GM20000 (cell line): ENCODE results near the gene ARL6IP6.
"Not testable (repeated sequence)": the region's sequence is repeated elsewhere in the genome, so short reads cannot be mapped to it uniquely, and the experiment has no call there.

Experiments used
- DNase-seq: peaks from one replicate; pipeline ENCODE4 v3.0.0; 2012; ENCODE audit warnings: low spot score
- CTCF ChIP-seq: IDR thresholded peaks from 2 replicates; pipeline ENCODE4 v1.5.1; 2012; ENCODE audit warnings: mild to moderate bottlenecking, control low read depth; ENCODE audit errors: extremely low read depth, missing control alignments

ARL6IP6 gene

GRCh38 chr2:152710713-152711112 is 7.7 kb upstream of the ARL6IP6 start:
- no peak for TF ChIP-seq CTCF
- no peak for DNase-seq

GRCh38 chr2:152715112-152715511 is 3.3 kb upstream of the ARL6IP6 start:
- no peak for DNase-seq
- TF ChIP-seq CTCF, result no peak

- no peak for DNase-seq
- TF ChIP-seq CTCF, result peak; percentile 63
Measured at GRCh38 chr2:152715854-152716428, 2.5 kb upstream of the ARL6IP6 start.

- TF ChIP-seq CTCF, result no peak
- peak; percentile 19 for DNase-seq
Measured at GRCh38 chr2:152716805-152717227, 1.6 kb upstream of the ARL6IP6 start.

- no peak for TF ChIP-seq CTCF
- peak; percentile 94 for DNase-seq
Measured at GRCh38 chr2:152717228-152718075, 968 bp upstream of the ARL6IP6 start, which contains the start of gene PRPF40A. PRPF40A (minus strand) TSS chr2:152717461; CDS start chr2:152717439, 22 bp downstream.

GRCh38 chr2:152718909-152719645 is 657 bp downstream of the ARL6IP6 start:
- DNase-seq, result peak; percentile 17
- TF ChIP-seq CTCF, result no peak

GRCh38 chr2:152720794-152721193 is 2.4 kb downstream of the ARL6IP6 start:
- no peak for TF ChIP-seq CTCF
- DNase-seq, result no peak

GRCh38 chr2:152722639-152723038 is 4.2 kb downstream of the ARL6IP6 start:
- not testable (repeated sequence) for DNase-seq
